Neural cell (in vitro differentiated cells): ENCODE data around the gene LAMB4.

Source experiments
- EP300 ChIP-seq: fragments of 450-650 bp; conservative IDR thresholded peaks from 2 replicates; pipeline ENCODE4 v1.6.1; 2014; ENCODE audit warnings: antibody characterized with exemption, mild to moderate bottlenecking, moderate library complexity; ENCODE audit not compliant: poor library complexity, severe bottlenecking
- EZH2 ChIP-seq: fragments of 200-600, 300-800 bp; shearing (Covaris generic), sonication (generic); IDR thresholded peaks from 2 replicates; pipeline ENCODE4 v1.6.1; 2014; ENCODE audit warnings: antibody characterized with exemption, low read length, borderline replicate concordance, mild to moderate bottlenecking; ENCODE audit not compliant: insufficient read depth, poor library complexity, severe bottlenecking
- REST ChIP-seq: IDR thresholded peaks from 2 replicates; pipeline ENCODE4 v1.6.1; 2012; ENCODE audit warnings: borderline replicate concordance
- SMC3 ChIP-seq: fragments of 450-650 bp; conservative IDR thresholded peaks from 2 replicates; pipeline ENCODE4 v1.6.1; 2014; ENCODE audit warnings: antibody characterized with exemption, mild to moderate bottlenecking, moderate library complexity; ENCODE audit not compliant: poor library complexity
- TAF1 ChIP-seq: IDR thresholded peaks from 2 replicates; pipeline ENCODE4 v1.6.1; 2012; ENCODE audit warnings: low read depth
- TF ChIP-seq, protein P1 (sequence below): fragments of 450-650 bp; IDR thresholded peaks from 2 replicates; pipeline ENCODE4 v1.5.1; 2014; ENCODE audit warnings: antibody characterized with exemption, mild to moderate bottlenecking, moderate library complexity; ENCODE audit not compliant: poor library complexity, severe bottlenecking

DNA sequence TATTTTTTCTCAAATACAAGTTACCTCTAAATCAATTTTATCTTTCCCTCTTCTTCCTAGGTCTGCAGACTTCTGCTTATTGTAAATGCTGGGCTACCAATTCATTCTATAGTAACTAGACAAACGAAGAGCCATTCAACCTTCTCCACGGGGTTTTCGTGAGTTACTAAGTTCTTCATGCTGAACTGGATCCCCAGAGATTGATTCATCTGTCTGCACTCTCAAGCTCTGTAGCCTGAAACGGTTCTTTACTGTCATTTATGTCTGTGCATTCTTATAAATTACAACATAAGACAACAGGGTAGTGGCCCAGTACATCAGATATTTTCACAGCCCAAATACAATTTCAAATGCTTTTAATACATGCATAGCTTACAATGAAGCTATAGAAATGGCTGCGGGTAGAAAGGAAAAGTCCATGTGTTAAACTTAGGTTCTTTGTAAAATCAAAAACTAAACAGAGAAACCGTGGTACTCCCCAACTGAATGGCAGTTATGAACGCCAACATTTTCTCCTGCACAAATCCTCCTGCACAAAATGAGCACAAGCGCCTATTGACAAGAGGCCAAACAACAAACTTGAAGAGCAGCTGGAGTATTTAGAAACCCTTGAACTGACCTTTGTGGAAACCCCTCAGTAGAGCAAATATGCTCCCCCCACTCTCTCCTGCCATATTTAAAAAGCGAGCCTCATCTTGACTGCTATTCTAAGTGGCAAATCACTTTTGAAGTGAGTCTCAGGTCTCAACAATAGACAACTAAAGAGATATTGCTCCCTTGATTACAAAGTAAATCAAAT is 147.9 kb downstream of the LAMB4 start:
- TF ChIP-seq, protein P1, sequence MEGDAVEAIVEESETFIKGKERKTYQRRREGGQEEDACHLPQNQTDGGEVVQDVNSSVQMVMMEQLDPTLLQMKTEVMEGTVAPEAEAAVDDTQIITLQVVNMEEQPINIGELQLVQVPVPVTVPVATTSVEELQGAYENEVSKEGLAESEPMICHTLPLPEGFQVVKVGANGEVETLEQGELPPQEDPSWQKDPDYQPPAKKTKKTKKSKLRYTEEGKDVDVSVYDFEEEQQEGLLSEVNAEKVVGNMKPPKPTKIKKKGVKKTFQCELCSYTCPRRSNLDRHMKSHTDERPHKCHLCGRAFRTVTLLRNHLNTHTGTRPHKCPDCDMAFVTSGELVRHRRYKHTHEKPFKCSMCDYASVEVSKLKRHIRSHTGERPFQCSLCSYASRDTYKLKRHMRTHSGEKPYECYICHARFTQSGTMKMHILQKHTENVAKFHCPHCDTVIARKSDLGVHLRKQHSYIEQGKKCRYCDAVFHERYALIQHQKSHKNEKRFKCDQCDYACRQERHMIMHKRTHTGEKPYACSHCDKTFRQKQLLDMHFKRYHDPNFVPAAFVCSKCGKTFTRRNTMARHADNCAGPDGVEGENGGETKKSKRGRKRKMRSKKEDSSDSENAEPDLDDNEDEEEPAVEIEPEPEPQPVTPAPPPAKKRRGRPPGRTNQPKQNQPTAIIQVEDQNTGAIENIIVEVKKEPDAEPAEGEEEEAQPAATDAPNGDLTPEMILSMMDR = no peak
- TF ChIP-seq EP300 = no peak
- no peak for TF ChIP-seq TAF1
- TF ChIP-seq REST = no peak
- TF ChIP-seq SMC3 = no peak
- TF ChIP-seq EZH2 = no peak
